K562 (cell line): ENCODE results near the gene YIF1A. TPM values are rescaled to one million over a fixed set of nuclear protein-coding genes. Genes with fewer than 3 reads are reported as not detected.
A peak's percentile ranks its signal among the peaks of the same experiment; 100 is the strongest.

Experiments used
- ATAC-seq: fragments of 200-7000 bp; cut with Tn5 transposase; 3 replicates; pipeline ENCODE4 v1.9.1; 2020; ENCODE audit warnings: moderate library complexity
- BruUV-seq: library from RNA; stranded (reverse); fragments of 400-500 nt; replicated peaks from 2 replicates; lab custom pipeline; 2021; lab: Mats Ljungman, UMichigan
- CTCF ChIA-PET: fragments of 300-600 bp; formaldehyde crosslinking; extraction: SDS; loops from one replicate; lab custom pipeline; 2021; ENCODE audit warnings: low intra/inter-chr PET ratio; lab: Yijun Ruan, JAX
- POLR2A ChIA-PET: fragments of 300-600, 350-650 bp; sonication (Branson Sonifier 250); formaldehyde crosslinking; extraction: SDS; loops from one replicate; lab custom pipeline; 2021; ENCODE audit warnings: antibody characterized with exemption, inconsistent platforms; lab: Yijun Ruan, JAX
- DNase-seq, 4 experiments: peaks; one replicate each; pipeline versions ENCODE4 v3.0.0 to v3.0.0-alpha.2; 2011 to 2018; ENCODE audit warnings: low spot score in 3 of 4, mixed read lengths in 3 of 4; ENCODE audit errors: extremely low read depth in 1 of 4
- FAIRE-seq: peaks from 2 replicates; lab custom pipeline; 2011; peaks lifted over from hg19 to GRCh38; lab: Jason Lieb, UNC
- H2AFZ ChIP-seq: 2 replicates; pipeline ENCODE4 v1.6.0; 2011; ENCODE audit warnings: low read depth, low read length, control low read depth, inconsistent platforms
- H3K27ac ChIP-seq: fragments of 200-600 bp; 3 replicates; pipeline ENCODE4 v1.8.0; 2011; ENCODE audit warnings: low read depth, mild to moderate bottlenecking, control low read depth, inconsistent platforms, low read length, moderate library complexity, mixed read lengths; ENCODE audit errors: extremely low read depth
- H3K27me3 ChIP-seq, 2 experiments: fragments of 300-600 bp in 1 of 2; 2 replicates in 1 of 2; 3 replicates in 1 of 2; pipeline versions ENCODE4 v1.6.0 to v1.8.0; 2011; ENCODE audit warnings: inconsistent platforms in 2 of 2, low read length in 2 of 2, mild to moderate bottlenecking in 1 of 2, mixed read lengths in 1 of 2, moderate library complexity in 1 of 2; ENCODE audit not compliant: control insufficient read depth in 2 of 2, insufficient read depth in 2 of 2
- H3K36me3 ChIP-seq: fragments of 300-600 bp; 3 replicates; pipeline ENCODE4 v1.8.0; 2011; ENCODE audit warnings: mild to moderate bottlenecking, low read length, inconsistent platforms; ENCODE audit not compliant: control insufficient read depth, insufficient read depth
- H3K4me1 ChIP-seq, 2 experiments: fragments of 200-600 bp in 1 of 2; replicated peaks in 1 of 2; 2 replicates in 1 of 2; 3 replicates in 1 of 2; pipeline versions ENCODE4 v1.5.1 to v1.8.0; 2011; ENCODE audit warnings: inconsistent platforms in 2 of 2, low read length in 2 of 2, mild to moderate bottlenecking in 1 of 2, mixed read lengths in 1 of 2, moderate library complexity in 1 of 2; ENCODE audit not compliant: control insufficient read depth in 2 of 2, insufficient read depth in 2 of 2
- H3K4me2 ChIP-seq: 2 replicates; pipeline ENCODE4 v1.6.1; 2011; ENCODE audit warnings: low read length, control low read depth, inconsistent platforms, mixed read lengths; ENCODE audit not compliant: insufficient read depth
- H3K4me3 ChIP-seq: fragments of 200-600 bp; sonication (generic), shearing (Covaris generic); 2 replicates; pipeline ENCODE4 v1.5.1; 2016; ENCODE audit warnings: control low read depth, inconsistent platforms
- H3K79me2 ChIP-seq: fragments of 200-600 bp; 3 replicates; pipeline ENCODE4 v1.8.0; 2011; ENCODE audit warnings: low read length, inconsistent platforms; ENCODE audit not compliant: control insufficient read depth, insufficient read depth
- H3K9ac ChIP-seq, 2 experiments: 2 replicates each; pipeline versions ENCODE4 v1.6.0 to v1.6.1; 2011; ENCODE audit warnings: low read depth in 2 of 2, low read length in 2 of 2, control low read depth in 1 of 2, inconsistent platforms in 1 of 2, mild to moderate bottlenecking in 1 of 2, mixed read lengths in 1 of 2; ENCODE audit not compliant: insufficient read depth in 1 of 2
- H3K9me1 ChIP-seq: one replicate; pipeline ENCODE4 v1.6.0; 2011; ENCODE audit warnings: inconsistent platforms, mild to moderate bottlenecking, low read length, moderate library complexity; ENCODE audit not compliant: control insufficient read depth, insufficient read depth
- H3K9me3 ChIP-seq: replicated peaks from 2 replicates; pipeline ENCODE4 v1.5.1; 2011; ENCODE audit warnings: low read depth, low read length, inconsistent platforms; ENCODE audit not compliant: control insufficient read depth, insufficient read depth
- H4K20me1 ChIP-seq: replicated peaks from 2 replicates; pipeline ENCODE4 v1.6.1; 2011; ENCODE audit warnings: low read length, inconsistent platforms, mixed read lengths; ENCODE audit not compliant: control insufficient read depth, insufficient read depth
- C11orf30 ChIP-seq: fragments of 450-650 bp; IDR thresholded peaks from 2 replicates; pipeline ENCODE4 v1.6.1; 2016; ENCODE audit warnings: low read depth, mild to moderate bottlenecking
- DDX20 ChIP-seq: fragments of 450-650 bp; IDR thresholded peaks from 2 replicates; pipeline ENCODE4 v1.6.1; 2016; ENCODE audit warnings: missing genetic modification characterization, low read depth, mild to moderate bottlenecking, missing compliant biosample characterization, moderate library complexity
- EGR1 ChIP-seq: fragments of 450-650 bp; conservative IDR thresholded peaks from 2 replicates; pipeline ENCODE4 v1.6.1; 2017; ENCODE audit warnings: mild to moderate bottlenecking
- SRSF1 ChIP-seq: fragments of 200-400 bp; formaldehyde crosslinking; IDR thresholded peaks from 2 replicates; pipeline ENCODE4 v1.6.1; 2017; ENCODE audit warnings: mild to moderate bottlenecking, low read depth, low read length, moderate library complexity
- THRB ChIP-seq: fragments of 450-650 bp; formaldehyde crosslinking; conservative IDR thresholded peaks from 2 replicates; pipeline ENCODE4 v1.4.0; 2022; ENCODE audit warnings: mild to moderate bottlenecking, missing genetic modification characterization
- WGBS: fragments of 100-300 bp; shearing (Covaris generic); methylation state at CpG from one replicate; pipeline ENCODE4 v1.1.6; 2016; ENCODE audit warnings: low coverage, mixed read lengths; ENCODE audit not compliant: insufficient coverage; ENCODE audit errors: missing lambda C conversion rate; 5-methylcytosine and 5-hydroxymethylcytosine counted together
- in situ Hi-C: fragments of 300-500 bp; cut with MboI; formaldehyde crosslinking; loops from 4 replicates; pipeline ENCODE4 v1.15.0; 2018; ENCODE audit warnings: inconsistent platforms, mixed read lengths
- intact Hi-C: fragments of 100-400 bp; cut with micrococcal nuclease; formaldehyde crosslinking; loops from 2 replicates; pipeline ENCODE4 v1.14.2; 2022
- polyA plus RNA-seq, 8 experiments: library from polyadenylated mRNA; depleted of rRNA in 4 of 8; stranded (reverse) in 5 of 8; unstranded in 3 of 8; fragments of >200 nt; fragmentation: Nextera tagmentation in 2 of 8; fragmentation: Illumina TruSeq in 1 of 8; extraction: Ambion mirVana in 2 of 8; extraction: Trizol in 1 of 8; gene quantifications; 2 replicates each; pipeline versions ENCODE4 v1.2.1 to v1.2.3, GENCODE V29; 2011 to 2014; ENCODE audit warnings: inconsistent platforms in 1 of 8, missing spikeins in 1 of 8
- total RNA-seq, 7 experiments: library from RNA; depleted of rRNA in 6 of 7; stranded (reverse); fragments of >200 nt in 6 of 7; fragmentation: Illumina TruSeq in 2 of 7; extraction: Trizol in 2 of 7; gene quantifications; 2 replicates each; pipeline versions ENCODE4 v1.2.1 to v1.2.3, GENCODE V29; 2011 to 2021; ENCODE audit warnings: low replicate concordance in 1 of 7

The YIF1A gene
- total and polyA plus RNA-seq, 9 of the 15 experiments (the other 6 are each of a cell fraction or from before 2014, with no cell fraction given) = 8.6 to 121 (median 77.2) TPM

- Histone ChIP-seq H3K4me1 (peaks cover 12 to 49% of the 10 kb centered on the region in 2 experiments; a peak in 4 of 5 replicates), H3K4me3 (no peak overlapping the region), H4K20me1 (no peaks in the 10 kb centered on the region), H3K79me2 (no peaks in the 10 kb centered on the region), H2AFZ (no peak overlapping the region), H3K4me2 (no peak overlapping the region), H3K27ac (no peak overlapping the region), H3K36me3 (no peaks in the 10 kb centered on the region), H3K9ac (peak overlapping the region in 1 of 2 experiments; percentile 55; a peak in 2 of 4 replicates), H3K9me3 (no peaks in the 10 kb centered on the region), H3K9me1 (peaks cover 4% of the 10 kb centered on the region), H3K27me3 (no peaks in the 10 kb centered on the region)
- in situ Hi-C loops (loop anchor here (5.0 kb wide), 1 partner anchor 107 kb away; no protein-coding TSS in a partner anchor), intact Hi-C loops (no loop called here)
- WGBS = 32% methylated on average over 8 of the region's 10 CpGs
- no TSS peak for BruUV-seq
- no peak for ATAC-seq
- ChIA-PET POLR2A (no interaction called here), CTCF (no interaction called here)
- TF ChIP-seq C11orf30 (0 out of 2 replicates have a peak, but pooled peaks have one; percentile 7), THRB (CRISPR knock-in tag) (no peak), SRSF1 (no peak)
- DNase-seq = no peak
- FAIRE-seq = no peak
These were observed 35.7 kb upstream of the YIF1A start for GRCh38 chr11:66324664-66325063.

GRCh38 chr11:66323684-66324083 lies 34.7 kb upstream of the YIF1A start:
- Histone ChIP-seq H3K9me3 (no peaks in the 10 kb centered on the region), H3K27me3 (no peaks in the 10 kb centered on the region), H3K36me3 (no peaks in the 10 kb centered on the region), H3K4me2 (no peak overlapping the region), H3K9me1 (peaks cover 4% of the 10 kb centered on the region), H3K9ac (no peak overlapping the region), H3K4me3 (no peak overlapping the region), H3K4me1 (peaks cover 11 to 48% of the 10 kb centered on the region in 2 experiments; a peak in 4 of 5 replicates), H3K27ac (no peak overlapping the region), H2AFZ (no peak overlapping the region), H3K79me2 (no peaks in the 10 kb centered on the region), H4K20me1 (no peaks in the 10 kb centered on the region)
- DNase-seq = no peak
- CTCF ChIA-PET = no interaction called here
- 25% methylated on average over 1 of the region's 1 CpG for WGBS
- POLR2A ChIA-PET = interaction anchor here (0.7 kb wide), 1 partner anchor 19 kb away, joined by 3 read pairs; no protein-coding TSS in a partner anchor
- no peak for FAIRE-seq
- ATAC-seq = no peak
- BruUV-seq = no TSS peak
- in situ Hi-C loops (no loop called here), intact Hi-C loops (no loop called here)
- no peak for TF ChIP-seq DDX20 (tag)
- peak; percentile 24; the same call in 1 of the 2 replicates for TF ChIP-seq EGR1
